ENCODE measurements around the gene PHYH. TPM values are rescaled to one million over a fixed set of nuclear protein-coding genes. Genes with fewer than 3 reads are reported as not detected.
"Not testable (repeated sequence)": the region's sequence is repeated elsewhere in the genome, so short reads cannot be mapped to it uniquely, and the experiment has no call there.

The PHYH gene
- total and polyA plus RNA-seq, 3 experiments from 2014 or later = 15.6 to 16.5 (median 15.7) TPM

- H3K27me3 ChIP-seq (ENCODE audit: insufficient read depth, low read length, poor library complexity, severe bottlenecking) = no peaks in the 10 kb centered on the region
- no peaks in the 10 kb centered on the region for H3K36me3 ChIP-seq (ENCODE audit: insufficient read depth, low read length)
- H3K9me3 Mint-ChIP-seq = no peaks in the 10 kb centered on the region
- H3K27ac ChIP-seq (ENCODE audit: low read depth, low read length) = no peak overlapping the region
- CTCF ChIA-PET = no interaction called here
- no peaks in the 10 kb centered on the region for H3K4me1 ChIP-seq (ENCODE audit: insufficient read depth, low read length)
- H3K36me3 Mint-ChIP-seq = no peaks in the 10 kb centered on the region
- DNase-seq = no peak
- no peaks in the 10 kb centered on the region for H3K4me1 Mint-ChIP-seq
- POLR2A ChIA-PET = no interaction called here
- H3K27me3 Mint-ChIP-seq = peaks cover 0 to 3% of the 10 kb centered on the region in 2 donors
- no peak overlapping the region for H3K4me3 Mint-ChIP-seq
- H3K27ac Mint-ChIP-seq = no peak overlapping the region
- H3K9me3 ChIP-seq (ENCODE audit: low read length) = no peaks in the 10 kb centered on the region
- H3K4me3 ChIP-seq (ENCODE audit: low read length) = no peak overlapping the region
Measured at GRCh38 chr10:13241613-13242012, 58.3 kb downstream of the PHYH start.

- Histone ChIP-seq H3K27ac (ENCODE audit: low read depth, low read length) (no peak overlapping the region), H3K4me3 (ENCODE audit: low read length) (no peak overlapping the region), H3K27me3 (ENCODE audit: insufficient read depth, low read length, poor library complexity, severe bottlenecking) (no peaks in the 10 kb centered on the region), H3K4me1 (ENCODE audit: insufficient read depth, low read length) (no peaks in the 10 kb centered on the region), H3K36me3 (ENCODE audit: insufficient read depth, low read length) (no peaks in the 10 kb centered on the region), H3K9me3 (ENCODE audit: low read length) (no peaks in the 10 kb centered on the region)
- no peaks in the 10 kb centered on the region for H3K4me1 Mint-ChIP-seq
- no peaks in the 10 kb centered on the region for H3K9me3 Mint-ChIP-seq
- POLR2A ChIA-PET = no interaction called here
- H3K4me3 Mint-ChIP-seq = no peak overlapping the region
- H3K27ac Mint-ChIP-seq = no peak overlapping the region
- peaks cover 0 to 3% of the 10 kb centered on the region in 2 donors for H3K27me3 Mint-ChIP-seq
- no peak for DNase-seq
- H3K36me3 Mint-ChIP-seq = no peaks in the 10 kb centered on the region
- CTCF ChIA-PET = no interaction called here
Measured at GRCh38 chr10:13239923-13240322, 59.9 kb downstream of the PHYH start.

- no peaks in the 10 kb centered on the region for H3K9me3 ChIP-seq (ENCODE audit: low read length)
- H3K27me3 Mint-ChIP-seq = peaks cover 1 to 6% of the 10 kb centered on the region in 2 donors
- DNase-seq = no peak
- ChIA-PET POLR2A (no interaction called here), CTCF (interaction anchor here (1.2 kb wide), 1 partner anchor 9 kb away, joined by 3 read pairs; no protein-coding TSS in a partner anchor)
- no peaks in the 10 kb centered on the region for H3K9me3 Mint-ChIP-seq
- no peaks in the 10 kb centered on the region for H3K4me1 Mint-ChIP-seq
- H3K36me3 Mint-ChIP-seq = no peaks in the 10 kb centered on the region
- H3K4me3 Mint-ChIP-seq = no peak overlapping the region
- no peak overlapping the region for H3K27ac ChIP-seq (ENCODE audit: low read depth, low read length)
- no peaks in the 10 kb centered on the region for H3K36me3 ChIP-seq (ENCODE audit: insufficient read depth, low read length)
- H3K27me3 ChIP-seq (ENCODE audit: insufficient read depth, low read length, poor library complexity, severe bottlenecking) = no peaks in the 10 kb centered on the region
- H3K4me1 ChIP-seq (ENCODE audit: insufficient read depth, low read length) = no peaks in the 10 kb centered on the region
- no peak overlapping the region for H3K4me3 ChIP-seq (ENCODE audit: low read length)
- peak overlapping the region in 1 of 8 donors; percentile 6 for H3K27ac Mint-ChIP-seq
Measured at GRCh38 chr10:13238271-13239077, 61.4 kb downstream of the PHYH start.

- Histone ChIP-seq H3K4me3 (ENCODE audit: low read length) (no peak overlapping the region), H3K9me3 (ENCODE audit: low read length) (no peaks in the 10 kb centered on the region), H3K27me3 (ENCODE audit: insufficient read depth, low read length, poor library complexity, severe bottlenecking) (no peaks in the 10 kb centered on the region), H3K36me3 (ENCODE audit: insufficient read depth, low read length) (no peaks in the 10 kb centered on the region), H3K4me1 (ENCODE audit: insufficient read depth, low read length) (no peaks in the 10 kb centered on the region), H3K27ac (ENCODE audit: low read depth, low read length) (no peak overlapping the region)
- DNase-seq = no peak
- Mint-ChIP-seq H3K4me3 (no peak overlapping the region), H3K9me3 (no peaks in the 10 kb centered on the region), H3K4me1 (no peaks in the 10 kb centered on the region), H3K36me3 (no peaks in the 10 kb centered on the region), H3K27me3 (peaks cover 1 to 6% of the 10 kb centered on the region in 2 donors), H3K27ac (no peak overlapping the region)
- CTCF ChIA-PET = no interaction called here
- POLR2A ChIA-PET = no interaction called here
Measured at GRCh38 chr10:13236638-13237037, 63.2 kb downstream of the PHYH start.

DNA sequence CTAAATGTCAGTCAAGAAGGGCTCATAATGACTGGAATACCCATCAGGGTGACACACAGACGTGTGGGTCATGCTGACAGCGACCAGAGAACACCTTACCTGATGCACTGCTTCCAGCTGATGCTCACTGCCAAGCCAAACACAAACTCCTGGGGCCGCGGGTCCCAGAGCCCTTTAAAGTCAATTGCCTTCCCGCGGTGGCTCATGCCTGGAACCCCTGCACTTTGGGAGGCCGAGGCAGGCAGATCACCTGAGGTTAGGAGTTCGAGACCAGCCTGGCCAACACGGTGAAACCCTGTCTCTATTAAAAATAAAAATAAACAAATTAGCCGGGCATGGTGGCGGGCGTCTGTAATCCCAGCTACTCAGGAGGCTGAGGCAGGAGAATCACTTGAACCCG lies 65.1 kb downstream of the PHYH start:
- H3K4me1 ChIP-seq (ENCODE audit: insufficient read depth, low read length); H3K9me3 ChIP-seq (ENCODE audit: low read length); H3K36me3 Mint-ChIP-seq; POLR2A ChIA-PET; H3K27ac ChIP-seq (ENCODE audit: low read depth, low read length); H3K4me3 ChIP-seq (ENCODE audit: low read length); H3K4me3 Mint-ChIP-seq; H3K27me3 Mint-ChIP-seq; H3K4me1 Mint-ChIP-seq; H3K27me3 ChIP-seq (ENCODE audit: insufficient read depth, low read length, poor library complexity, severe bottlenecking); H3K36me3 ChIP-seq (ENCODE audit: insufficient read depth, low read length); H3K9me3 Mint-ChIP-seq; DNase-seq; H3K27ac Mint-ChIP-seq: not testable (repeated sequence)
- CTCF ChIA-PET = interaction anchor here (1.0 kb wide), 1 partner anchor 68 kb away, joined by 3 read pairs; no protein-coding TSS in a partner anchor

DNA sequence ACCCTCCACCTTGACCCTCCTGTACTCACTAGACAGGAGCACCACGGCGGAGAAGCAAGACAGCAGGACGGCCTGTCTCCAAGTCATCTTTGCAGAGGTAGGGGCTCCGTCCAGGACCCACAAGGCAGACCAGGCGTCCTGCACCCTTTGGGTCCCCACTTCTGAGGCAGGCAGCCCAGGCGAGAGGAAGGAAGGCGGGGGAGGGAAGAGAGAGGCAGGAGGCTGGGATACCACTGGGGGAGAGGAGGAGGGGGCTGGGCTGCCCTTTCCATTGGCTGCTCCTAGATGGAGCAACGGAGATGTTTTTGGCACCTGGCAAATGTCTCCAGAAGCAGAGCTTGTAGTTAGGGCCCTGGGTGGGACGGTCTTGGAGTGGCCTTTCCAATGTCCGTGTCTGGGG lies 65.7 kb downstream of the PHYH start, which contains the start of gene UCMA:
TSS of gene UCMA (minus strand) at position 203 of the 400 bp plus-strand sequence. CDS start at position 87, 116 bp downstream.
- H3K4me1 ChIP-seq (ENCODE audit: insufficient read depth, low read length) = no peaks in the 10 kb centered on the region
- H3K36me3 ChIP-seq (ENCODE audit: insufficient read depth, low read length) = no peaks in the 10 kb centered on the region
- H3K27me3 ChIP-seq (ENCODE audit: insufficient read depth, low read length, poor library complexity, severe bottlenecking) = no peaks in the 10 kb centered on the region
- ChIA-PET POLR2A (no interaction called here), CTCF (no interaction called here)
- no peaks in the 10 kb centered on the region for H3K4me1 Mint-ChIP-seq
- no peak within 1 kb of the TSS for H3K27ac Mint-ChIP-seq
- no peak within 1 kb of the TSS for H3K27ac ChIP-seq (ENCODE audit: low read depth, low read length)
- no peaks in the 10 kb centered on the region for H3K9me3 ChIP-seq (ENCODE audit: low read length)
- peaks cover 1 to 6% of the 10 kb centered on the region in 2 donors for H3K27me3 Mint-ChIP-seq
- no peak within 1 kb of the TSS for H3K4me3 ChIP-seq (ENCODE audit: low read length)
- DNase-seq = no peak
- H3K4me3 Mint-ChIP-seq = no peak within 1 kb of the TSS
- H3K36me3 Mint-ChIP-seq = no peaks in the 10 kb centered on the region
- H3K9me3 Mint-ChIP-seq = no peaks in the 10 kb centered on the region

GRCh38 chr10:13233358-13233757 lies 66.5 kb downstream of the PHYH start:
- DNase-seq = no peak
- no peaks in the 10 kb centered on the region for H3K9me3 ChIP-seq (ENCODE audit: low read length)
- H3K27ac ChIP-seq (ENCODE audit: low read depth, low read length) = no peak overlapping the region
- H3K9me3 Mint-ChIP-seq = no peaks in the 10 kb centered on the region
- no peak overlapping the region for H3K4me3 ChIP-seq (ENCODE audit: low read length)
- H3K27ac Mint-ChIP-seq = no peak overlapping the region
- H3K36me3 ChIP-seq (ENCODE audit: insufficient read depth, low read length) = no peaks in the 10 kb centered on the region
- peaks cover 1 to 6% of the 10 kb centered on the region in 2 donors for H3K27me3 Mint-ChIP-seq
- ChIA-PET POLR2A (no interaction called here), CTCF (interaction anchor here (0.5 kb wide), 1 partner anchor 1255 kb away, joined by 3 read pairs; no protein-coding TSS in a partner anchor)
- no peaks in the 10 kb centered on the region for H3K27me3 ChIP-seq (ENCODE audit: insufficient read depth, low read length, poor library complexity, severe bottlenecking)
- no peaks in the 10 kb centered on the region for H3K36me3 Mint-ChIP-seq
- no peaks in the 10 kb centered on the region for H3K4me1 ChIP-seq (ENCODE audit: insufficient read depth, low read length)
- no peak overlapping the region for H3K4me3 Mint-ChIP-seq
- no peaks in the 10 kb centered on the region for H3K4me1 Mint-ChIP-seq

DNA sequence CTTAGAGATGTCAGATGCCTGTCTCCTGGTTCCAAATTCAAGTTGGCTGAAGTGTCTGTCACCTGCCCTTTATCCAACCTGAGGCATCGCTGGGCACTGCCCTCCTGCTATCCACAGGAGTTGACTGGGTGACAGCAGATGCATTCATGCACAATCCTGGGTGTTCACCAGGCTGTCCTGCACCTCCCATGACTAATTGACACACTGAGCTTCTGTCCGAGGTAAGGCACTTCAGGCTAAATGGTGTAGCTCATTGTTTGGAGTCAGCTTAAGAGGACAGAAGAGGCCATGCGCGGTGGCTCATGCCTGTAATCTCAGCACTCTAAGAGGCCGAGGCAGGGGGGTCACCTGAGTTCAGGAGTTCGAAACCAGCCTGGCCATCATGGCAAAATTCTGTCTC lies 68.1 kb downstream of the PHYH start:
- H3K9me3 ChIP-seq (ENCODE audit: low read length) = no peaks in the 10 kb centered on the region
- ChIA-PET POLR2A (no interaction called here), CTCF (interaction anchor here (1.0 kb wide), 1 partner anchor 33 kb away, joined by 3 read pairs; no protein-coding TSS in a partner anchor)
- no peaks in the 10 kb centered on the region for H3K27me3 ChIP-seq (ENCODE audit: insufficient read depth, low read length, poor library complexity, severe bottlenecking)
- no peak overlapping the region for H3K4me3 Mint-ChIP-seq
- H3K36me3 Mint-ChIP-seq = no peaks in the 10 kb centered on the region
- H3K4me1 Mint-ChIP-seq = no peaks in the 10 kb centered on the region
- H3K4me3 ChIP-seq (ENCODE audit: low read length) = no peak overlapping the region
- H3K36me3 ChIP-seq (ENCODE audit: insufficient read depth, low read length) = no peaks in the 10 kb centered on the region
- H3K27ac ChIP-seq (ENCODE audit: low read depth, low read length) = no peak overlapping the region
- H3K27me3 Mint-ChIP-seq = peaks cover 5 to 6% of the 10 kb centered on the region in 2 donors
- no peaks in the 10 kb centered on the region for H3K9me3 Mint-ChIP-seq
- H3K27ac Mint-ChIP-seq = no peak overlapping the region
- DNase-seq = no peak
- no peaks in the 10 kb centered on the region for H3K4me1 ChIP-seq (ENCODE audit: insufficient read depth, low read length)

Measured in CD8-positive, alpha-beta memory T cell (primary cell).